Activated gamma-delta T cell treated with Interleukin-2 at 50 U/mL for 16 hours (primary cell): ENCODE measurements around the gene SIGLEC8.
"Not testable (repeated sequence)": the region's sequence is repeated elsewhere in the genome, so short reads cannot be mapped to it uniquely, and the experiment has no call there.

Source experiments
- DNase-seq: peaks from one replicate; pipeline ENCODE4 v3.0.0-alpha.2; 2020

The SIGLEC8 gene

DNA sequence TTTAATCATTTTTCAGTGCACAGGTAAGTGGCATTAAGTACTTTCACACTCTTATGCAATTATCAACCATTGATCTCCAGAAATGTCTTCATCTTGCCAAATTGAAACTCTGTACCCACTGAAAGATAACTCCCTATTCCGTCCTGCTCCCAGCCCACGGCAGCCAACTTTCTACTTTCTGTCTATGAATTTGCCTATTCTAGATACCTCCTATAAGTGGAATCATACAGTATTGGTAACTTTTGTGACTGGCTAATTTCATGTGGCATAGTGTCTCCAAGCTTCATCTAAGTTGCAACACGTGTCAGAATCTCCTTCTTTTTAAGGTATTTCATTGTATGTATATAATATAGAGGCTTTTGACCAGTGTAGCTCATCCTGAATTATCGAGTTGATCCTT, 14.4 kb upstream of the SIGLEC8 start:
- DNase-seq: no peak

- no peak for DNase-seq
Measured at GRCh38 chr19:51471527-51471926, 13.3 kb upstream of the SIGLEC8 start.

DNA sequence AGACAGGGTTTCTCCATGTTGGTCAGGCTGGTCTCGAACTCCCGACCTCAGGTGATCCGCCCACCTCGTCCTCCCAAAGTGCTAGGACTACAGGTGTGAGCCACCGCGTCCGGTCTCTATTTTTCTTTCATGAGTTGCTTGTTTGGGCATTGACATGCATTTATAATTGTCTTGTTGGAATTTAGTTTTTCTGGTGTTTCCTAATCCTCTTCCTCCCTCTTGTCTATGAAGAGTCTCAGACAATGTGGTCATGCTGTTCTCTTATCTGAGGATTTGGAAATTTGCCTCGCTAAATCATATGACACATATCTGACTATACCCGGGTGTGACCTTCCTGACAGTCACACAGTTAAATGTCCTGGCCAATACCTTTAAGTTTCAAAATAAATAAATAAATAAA, 12.7 kb upstream of the SIGLEC8 start:
- no peak for DNase-seq

GRCh38 chr19:51469629-51470028, 11.4 kb upstream of the SIGLEC8 start:
- DNase-seq: no peak

- no peak for DNase-seq
Measured at GRCh38 chr19:51469162-51469561, 10.9 kb upstream of the SIGLEC8 start.

- no peak for DNase-seq
Measured at GRCh38 chr19:51468545-51468920, 10.3 kb upstream of the SIGLEC8 start.

DNA sequence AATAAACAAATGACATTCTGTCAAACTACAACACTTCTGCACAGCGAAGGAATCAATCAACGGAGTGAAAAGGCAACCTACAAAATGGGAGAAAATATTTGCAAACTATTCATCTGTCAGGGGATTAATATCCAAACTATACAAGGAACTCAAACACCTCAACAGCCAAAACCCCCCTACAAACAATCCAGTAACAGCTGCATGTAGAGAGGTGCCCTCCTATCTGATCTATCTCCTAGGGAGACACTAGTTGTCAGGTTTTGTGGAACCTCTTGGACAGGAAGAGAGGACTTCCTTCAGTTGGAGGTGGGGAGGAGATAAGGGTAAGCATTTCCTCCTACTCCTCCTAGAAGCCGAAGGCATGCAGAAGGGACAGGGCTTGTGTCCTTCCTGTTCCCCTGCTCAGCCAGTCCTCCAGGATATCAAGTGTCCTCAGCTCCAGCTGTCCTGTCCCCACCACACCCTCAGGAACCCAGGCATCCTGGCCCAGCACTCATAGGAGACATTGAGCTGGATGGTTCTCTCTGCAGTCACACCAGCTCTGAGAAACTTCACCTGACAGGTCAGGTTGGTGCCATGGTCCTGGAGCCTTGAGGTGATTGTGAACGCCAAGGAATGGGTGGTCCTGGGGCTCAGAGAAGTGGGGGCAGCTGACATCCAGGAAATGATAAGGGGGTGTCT, 9.8 kb upstream of the SIGLEC8 start:
- DNase-seq: no peak

- no peak for DNase-seq
Measured at GRCh38 chr19:51466723-51467122, 8.5 kb upstream of the SIGLEC8 start.

DNA sequence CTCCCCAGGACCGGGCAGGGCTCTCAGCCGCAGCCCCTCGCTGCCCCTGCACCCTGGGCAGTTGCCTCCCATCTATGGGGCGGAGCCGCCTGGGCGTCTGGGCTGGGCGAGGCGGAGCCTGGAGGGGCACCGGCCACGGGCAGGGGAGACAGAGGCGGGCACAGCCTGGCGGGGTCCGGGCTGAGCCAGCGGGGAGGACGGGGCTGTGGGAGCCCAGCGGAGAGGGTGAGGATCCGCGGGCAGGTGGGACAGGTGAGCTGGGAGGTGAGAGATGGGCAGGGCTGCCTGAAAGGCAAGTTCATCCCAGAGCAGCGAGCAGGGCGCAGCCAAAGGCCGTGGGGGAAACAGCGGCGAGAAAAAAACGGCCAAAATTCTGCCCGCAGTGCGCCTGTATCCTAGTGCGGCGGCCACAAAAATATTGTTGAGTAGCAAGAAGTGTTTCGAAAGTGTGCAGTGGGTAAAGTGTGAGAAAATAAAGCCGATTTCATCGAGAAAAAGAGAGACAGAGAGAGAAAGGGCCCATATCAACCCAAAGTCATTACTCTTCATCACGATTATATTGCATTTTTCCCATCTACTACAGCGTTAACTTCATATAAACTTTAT, 5.8 kb upstream of the SIGLEC8 start:
- DNase-seq: not testable (repeated sequence)

- DNase-seq: no peak
Measured at GRCh38 chr19:51462681-51463080, 4.4 kb upstream of the SIGLEC8 start.

GRCh38 chr19:51462276-51462675, 4.0 kb upstream of the SIGLEC8 start:
- no peak for DNase-seq

DNA sequence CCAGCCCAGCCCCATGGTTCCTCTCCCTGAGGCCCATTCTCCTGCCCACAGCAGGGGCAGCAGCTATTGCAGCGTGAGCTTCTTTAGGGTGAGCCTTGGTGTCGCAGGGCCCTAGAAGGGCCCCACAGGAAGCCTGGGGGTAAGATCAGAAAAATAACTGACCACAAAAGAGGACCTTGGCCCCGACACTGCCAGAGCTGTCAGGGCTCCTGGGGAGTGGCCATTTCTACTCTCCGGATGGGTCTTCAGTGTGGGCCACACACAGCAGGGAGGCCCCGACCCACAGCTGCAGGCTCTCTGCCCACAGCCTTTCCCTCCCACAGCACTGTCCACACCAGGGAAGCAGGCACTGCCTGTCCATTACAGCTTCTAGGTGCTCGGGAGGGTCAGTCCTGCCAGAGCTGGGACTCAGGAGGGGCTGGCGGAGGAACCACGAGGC, 3.5 kb upstream of the SIGLEC8 start:
- no peak for DNase-seq

DNA sequence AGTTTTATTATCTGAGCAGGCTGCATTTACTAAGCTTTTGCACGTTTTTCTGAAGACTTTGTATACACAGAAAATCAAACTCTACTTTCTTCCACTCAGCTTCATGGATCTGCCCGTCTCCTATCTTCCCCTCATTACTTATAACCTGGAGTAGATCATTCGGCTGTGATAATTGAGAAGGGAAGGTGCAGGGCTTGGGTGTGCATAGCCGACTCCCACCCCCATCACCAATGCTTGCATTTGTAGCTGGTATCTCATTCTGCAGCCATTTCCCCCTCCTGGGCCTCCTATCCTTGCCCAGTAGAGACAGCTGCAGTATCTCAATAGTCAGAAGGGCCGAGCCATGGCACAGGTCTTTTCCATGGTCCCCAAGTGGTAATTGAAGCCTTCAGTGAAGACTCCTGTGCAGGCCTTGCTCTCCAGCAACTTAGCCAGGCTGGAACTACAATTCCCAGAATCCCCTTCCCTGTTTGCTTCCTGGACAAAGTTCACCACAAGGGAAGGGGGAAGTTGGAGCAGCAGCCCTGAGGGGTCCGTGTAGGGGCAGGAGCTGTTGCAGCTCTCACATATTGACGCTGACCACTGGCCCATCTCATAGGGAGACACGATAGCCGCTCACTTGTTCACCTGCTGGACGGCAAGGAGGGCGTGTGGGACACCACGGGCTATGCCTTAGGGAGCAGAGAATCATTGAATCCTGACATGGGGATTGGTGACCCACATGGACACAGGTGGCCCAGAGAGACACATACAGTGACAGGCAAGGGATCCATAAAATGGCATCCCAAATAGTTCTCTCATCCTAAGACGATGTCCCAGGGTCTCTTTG, 2.1 kb upstream of the SIGLEC8 start:
- no peak for DNase-seq

DNA sequence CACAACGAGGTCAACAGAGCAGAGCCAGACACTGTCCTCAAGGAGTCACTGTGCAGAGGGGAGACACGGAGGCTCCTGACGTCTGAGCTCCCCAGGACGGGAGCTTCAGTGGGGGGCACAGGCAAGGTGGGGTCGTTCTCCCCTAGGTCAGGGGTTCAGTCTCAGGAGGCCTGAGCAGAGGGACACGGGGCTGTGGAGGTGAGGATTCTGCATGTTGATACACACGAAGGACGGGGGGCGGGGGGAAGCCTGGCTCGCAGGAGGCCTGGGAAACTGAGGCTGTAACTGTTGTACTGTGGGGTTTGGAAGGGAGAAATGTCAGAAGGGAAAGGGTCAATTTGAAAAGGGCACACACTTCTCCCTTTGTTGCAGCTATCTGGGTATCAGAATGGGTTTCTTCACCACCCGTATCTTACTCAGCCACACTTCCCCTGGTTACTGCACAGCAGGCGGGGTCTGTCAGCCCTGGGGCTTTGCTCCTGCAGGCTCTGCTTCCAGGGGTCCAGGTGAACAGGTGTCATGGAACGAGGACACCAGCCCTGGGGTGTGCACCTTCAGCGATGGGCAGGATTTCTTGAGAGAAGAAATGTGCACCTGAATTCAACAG, 748 bp upstream of the SIGLEC8 start:
- DNase-seq: no peak

DNA sequence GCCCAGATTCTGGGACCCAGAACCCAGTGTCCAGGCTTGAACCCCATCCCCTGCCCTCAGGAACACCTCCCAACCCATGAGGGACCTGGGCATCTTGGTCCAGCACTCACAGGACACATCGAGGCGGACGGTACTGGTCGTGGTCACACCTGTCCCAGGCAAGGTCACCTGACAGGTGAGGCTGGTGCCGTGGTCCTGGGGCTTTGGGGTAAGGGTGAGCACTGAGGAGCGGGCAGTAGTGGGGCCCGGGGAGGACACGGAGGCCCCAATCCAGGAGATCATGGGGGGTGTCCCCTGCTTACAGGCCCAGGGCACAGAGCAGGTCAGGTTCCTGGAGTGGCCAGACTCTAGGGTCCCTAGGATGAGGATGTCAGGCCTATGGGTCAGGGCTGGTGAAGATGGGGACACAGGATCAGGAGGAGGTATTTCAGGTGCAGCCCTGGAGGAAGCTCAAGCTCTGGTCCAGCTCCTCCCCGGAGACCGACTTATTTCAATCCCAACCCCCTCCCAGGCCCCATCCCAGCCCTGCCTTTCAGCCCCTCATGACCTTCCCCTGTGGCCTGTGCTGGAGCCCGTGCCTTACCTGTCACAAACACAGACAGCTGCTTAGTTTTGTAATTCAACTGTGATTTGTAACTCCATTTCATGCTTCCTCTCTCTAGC, 772 bp downstream of the SIGLEC8 start:
- DNase-seq: no peak

GRCh38 chr19:51456541-51457290, 1.5 kb downstream of the SIGLEC8 start:
- no peak for DNase-seq

DNA sequence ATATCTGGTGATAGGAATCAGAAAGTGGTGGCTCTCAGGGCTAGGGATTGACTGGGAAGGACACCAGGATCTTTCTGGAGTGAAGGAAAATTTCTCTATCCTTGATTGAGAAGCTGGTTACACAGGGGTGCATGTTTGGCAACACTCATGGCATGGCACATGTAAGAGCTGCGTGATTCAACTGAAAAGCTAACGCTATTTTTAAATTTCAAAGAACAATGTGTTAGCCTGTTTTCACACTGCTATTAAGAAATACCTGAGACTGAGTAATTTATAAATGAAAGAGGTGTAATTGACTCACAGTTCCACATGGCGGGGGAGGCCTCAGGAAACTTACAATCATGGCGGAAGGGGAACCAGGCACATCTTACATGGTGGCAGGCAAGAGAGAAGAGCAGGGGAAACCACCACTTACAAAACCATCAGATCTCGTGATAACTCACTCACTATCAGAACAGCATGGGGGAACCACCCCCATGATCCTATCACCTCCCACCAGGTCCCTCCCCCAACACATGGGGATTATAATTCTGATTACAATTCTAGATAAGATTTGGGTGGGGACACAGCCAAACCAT, 7.4 kb downstream of the SIGLEC8 start:
- DNase-seq: no peak

DNA sequence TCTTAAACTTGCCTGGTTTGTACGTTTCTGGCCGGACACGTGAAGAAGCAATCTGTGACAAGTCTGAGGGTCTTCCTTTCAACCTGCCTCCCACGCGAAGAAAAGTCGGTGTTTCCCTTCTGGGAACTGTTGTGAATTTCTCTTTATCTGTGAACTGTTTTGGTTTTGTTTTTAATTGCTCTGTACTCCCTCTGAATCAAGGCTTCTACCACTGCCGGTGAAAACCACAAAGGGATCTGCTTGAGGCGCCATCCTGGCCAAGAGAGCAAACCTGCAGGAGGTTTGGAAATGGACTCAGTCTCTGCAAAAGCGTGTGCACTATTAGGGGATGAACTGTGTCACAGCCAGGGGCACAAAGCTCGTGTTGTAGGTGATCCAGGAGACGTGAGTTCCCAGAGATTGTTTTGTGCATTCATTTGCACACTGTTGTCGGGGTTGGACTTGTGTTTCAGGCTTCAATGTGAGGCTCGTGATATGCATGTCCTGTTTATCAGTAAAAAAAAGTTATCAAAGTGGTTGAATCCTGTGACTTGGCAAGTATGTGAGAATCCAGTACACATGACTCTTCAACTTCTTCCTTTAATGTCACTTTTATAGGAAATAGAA, 9.7 kb downstream of the SIGLEC8 start:
- no peak for DNase-seq

GRCh38 chr19:51448011-51448410, 10.2 kb downstream of the SIGLEC8 start:
- no peak for DNase-seq

GRCh38 chr19:51447510-51447909, 10.7 kb downstream of the SIGLEC8 start:
- DNase-seq: not testable (repeated sequence)
